ENCODE data around the gene FXYD7. TPM values are rescaled to one million over a fixed set of nuclear protein-coding genes. Genes with fewer than 3 reads are reported as not detected.

Gene FXYD7
- total RNA-seq, 1 experiment from 2014 or later = not detected

GRCh38 chr19:35140962-35141836, 1.9 kb upstream of the FXYD7 start:
- CTCF ChIA-PET = interaction anchor here (0.5 to 2.2 kb wide), 19 partner anchors 10 to 165 kb away, joined by 3 to 24 read pairs (median 5); partner anchors contain the start of gene FXYD5

GRCh38 chr19:35141837-35142605, 1.0 kb upstream of the FXYD7 start:
- peaks cover 19% of the 10 kb centered on the region for H3K27me3 Mint-ChIP-seq (ENCODE audit: insufficient read depth, unreplicated experiment)
- no peak overlapping the region for H3K4me3 Mint-ChIP-seq (ENCODE audit: unreplicated experiment)
- no peak for TF ChIP-seq CTCF (IDR thresholded peaks at IDR 0.05; ENCODE audit: unreplicated experiment)
- no peak for DNase-seq (ENCODE audit: unreplicated experiment)
- POLR2A ChIA-PET = interaction anchor here (0.5 to 1.3 kb wide), 7 partner anchors 11 to 124 kb away, joined by 3 to 5 read pairs (median 3); partner anchors contain the start of gene FXYD3
- peaks cover 15% of the 10 kb centered on the region for H3K4me1 Mint-ChIP-seq (ENCODE audit: insufficient read depth, unreplicated experiment)
- H3K36me3 Mint-ChIP-seq (ENCODE audit: insufficient read depth, unreplicated experiment) = no peaks in the 10 kb centered on the region
- H3K27ac Mint-ChIP-seq (ENCODE audit: low read depth, unreplicated experiment) = no peak overlapping the region
- CTCF ChIA-PET = interaction anchor here (0.5 to 2.2 kb wide), 26 partner anchors 9 to 831 kb away, joined by 3 to 24 read pairs (median 3); partner anchors contain the start of gene FXYD5
- BruUV-seq (replicated peaks) = no TSS peak
- H3K9me3 Mint-ChIP-seq (ENCODE audit: unreplicated experiment) = no peaks in the 10 kb centered on the region
- intact Hi-C loops (cut with micrococcal nuclease) = loop anchor here (1.0 to 10.0 kb wide), 4 partner anchors 75 to 323 kb away; no protein-coding TSS in a partner anchor

More at GRCh38 chr19:35140962-35141836, 1.9 kb upstream of the FXYD7 start:
- peak; percentile 57 for TF ChIP-seq CTCF (IDR thresholded peaks at IDR 0.05; ENCODE audit: unreplicated experiment)
- Mint-ChIP-seq H3K4me1 (ENCODE audit: insufficient read depth, unreplicated experiment) (peaks cover 15% of the 10 kb centered on the region), H3K27me3 (ENCODE audit: insufficient read depth, unreplicated experiment) (peaks cover 19% of the 10 kb centered on the region), H3K36me3 (ENCODE audit: insufficient read depth, unreplicated experiment) (no peaks in the 10 kb centered on the region), H3K9me3 (ENCODE audit: unreplicated experiment) (no peaks in the 10 kb centered on the region), H3K27ac (ENCODE audit: low read depth, unreplicated experiment) (no peak overlapping the region), H3K4me3 (ENCODE audit: unreplicated experiment) (no peak overlapping the region)
- POLR2A ChIA-PET = interaction anchor here (0.6 to 1.3 kb wide), 6 partner anchors 18 to 125 kb away, joined by 3 to 4 read pairs (median 4); no protein-coding TSS in a partner anchor
- BruUV-seq (replicated peaks) = no TSS peak
- intact Hi-C loops (cut with micrococcal nuclease) = loop anchor here (1.0 to 10.0 kb wide), 4 partner anchors 74 to 324 kb away; no protein-coding TSS in a partner anchor
- DNase-seq (ENCODE audit: unreplicated experiment) = peak; percentile 93

- Mint-ChIP-seq H3K4me3 (ENCODE audit: unreplicated experiment) (no peak overlapping the region), H3K27me3 (ENCODE audit: insufficient read depth, unreplicated experiment) (peaks cover 19% of the 10 kb centered on the region), H3K36me3 (ENCODE audit: insufficient read depth, unreplicated experiment) (no peaks in the 10 kb centered on the region), H3K9me3 (ENCODE audit: unreplicated experiment) (no peaks in the 10 kb centered on the region), H3K4me1 (ENCODE audit: insufficient read depth, unreplicated experiment) (peaks cover 15% of the 10 kb centered on the region), H3K27ac (ENCODE audit: low read depth, unreplicated experiment) (no peak overlapping the region)
- ChIA-PET POLR2A (interaction anchor here (0.6 to 0.7 kb wide), 3 partner anchors 10 to 23 kb away, joined by 3 to 4 read pairs (median 4); no protein-coding TSS in a partner anchor), CTCF (interaction anchor here (0.5 to 2.2 kb wide), 16 partner anchors 9 to 830 kb away, joined by 3 to 24 read pairs (median 4); no protein-coding TSS in a partner anchor)
- no peak for DNase-seq (ENCODE audit: unreplicated experiment)
- TF ChIP-seq CTCF (IDR thresholded peaks at IDR 0.05; ENCODE audit: unreplicated experiment) = peak; percentile 53
- BruUV-seq (replicated peaks) = no TSS peak
- intact Hi-C loops (cut with micrococcal nuclease) = loop anchor here (10.0 kb wide), 1 partner anchor 322 kb away; no protein-coding TSS in a partner anchor
Measured at GRCh38 chr19:35142606-35143230, 337 bp upstream of the FXYD7 start.

Data from MCF 10A (cell line).